ENCODE data around the gene LRRC4C.

LRRC4C gene

DNA sequence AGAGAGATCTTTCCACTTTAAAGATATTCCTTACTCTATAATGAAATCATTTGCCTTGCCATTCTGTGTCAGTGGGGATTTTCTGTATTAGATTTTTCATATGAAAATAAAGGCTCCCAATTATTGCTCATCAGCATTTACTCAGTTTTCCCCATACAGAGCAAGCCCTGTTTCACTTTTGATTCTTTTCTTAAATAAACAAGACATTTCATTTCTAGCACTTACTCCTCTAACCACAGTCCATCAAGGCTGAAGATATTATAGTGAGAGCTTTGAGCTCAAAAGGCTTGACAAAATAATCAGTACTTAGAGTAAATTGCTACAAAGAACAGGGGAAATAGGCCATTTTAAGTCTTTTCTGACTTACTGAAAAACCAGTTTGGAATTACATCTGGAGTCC lies 385.1 kb downstream of the LRRC4C start:
- H3K4me3 ChIP-seq (ENCODE audit: low read depth, low read length, poor library complexity, severe bottlenecking), result no peak overlapping the region
- H3K79me2 ChIP-seq (ENCODE audit: insufficient read depth, low read length), result no peaks in the 10 kb centered on the region
- no peaks in the 10 kb centered on the region for H3K9me2 ChIP-seq (ENCODE audit: low read depth, low read length)
- no peak overlapping the region for H2AFZ ChIP-seq (ENCODE audit: low read length)
- H3K36me3 ChIP-seq (ENCODE audit: insufficient read depth, low read length), result no peaks in the 10 kb centered on the region
- H3K27ac ChIP-seq (ENCODE audit: low read depth, low read length, poor library complexity, severe bottlenecking), result no peak overlapping the region
- no peaks in the 10 kb centered on the region for H4K20me1 ChIP-seq (ENCODE audit: insufficient read depth, low read length)
- no peaks in the 10 kb centered on the region for H3K4me1 ChIP-seq (ENCODE audit: insufficient read depth, low read length, severe bottlenecking)
- H3K9me3 ChIP-seq (ENCODE audit: low read length), result no peaks in the 10 kb centered on the region
- H3K4me2 ChIP-seq (ENCODE audit: low read length), result no peak overlapping the region
- H3F3A ChIP-seq (ENCODE audit: insufficient read depth, low read length), result no peaks in the 10 kb centered on the region
- TF ChIP-seq EZH2 (IDR thresholded peaks at IDR 0.05; ENCODE audit: borderline replicate concordance, low read length), result no peak
- TF ChIP-seq, protein P1, sequence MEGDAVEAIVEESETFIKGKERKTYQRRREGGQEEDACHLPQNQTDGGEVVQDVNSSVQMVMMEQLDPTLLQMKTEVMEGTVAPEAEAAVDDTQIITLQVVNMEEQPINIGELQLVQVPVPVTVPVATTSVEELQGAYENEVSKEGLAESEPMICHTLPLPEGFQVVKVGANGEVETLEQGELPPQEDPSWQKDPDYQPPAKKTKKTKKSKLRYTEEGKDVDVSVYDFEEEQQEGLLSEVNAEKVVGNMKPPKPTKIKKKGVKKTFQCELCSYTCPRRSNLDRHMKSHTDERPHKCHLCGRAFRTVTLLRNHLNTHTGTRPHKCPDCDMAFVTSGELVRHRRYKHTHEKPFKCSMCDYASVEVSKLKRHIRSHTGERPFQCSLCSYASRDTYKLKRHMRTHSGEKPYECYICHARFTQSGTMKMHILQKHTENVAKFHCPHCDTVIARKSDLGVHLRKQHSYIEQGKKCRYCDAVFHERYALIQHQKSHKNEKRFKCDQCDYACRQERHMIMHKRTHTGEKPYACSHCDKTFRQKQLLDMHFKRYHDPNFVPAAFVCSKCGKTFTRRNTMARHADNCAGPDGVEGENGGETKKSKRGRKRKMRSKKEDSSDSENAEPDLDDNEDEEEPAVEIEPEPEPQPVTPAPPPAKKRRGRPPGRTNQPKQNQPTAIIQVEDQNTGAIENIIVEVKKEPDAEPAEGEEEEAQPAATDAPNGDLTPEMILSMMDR (IDR thresholded peaks at IDR 0.05; ENCODE audit: low read length), result no peak
- no peak overlapping the region for H3K9ac ChIP-seq (ENCODE audit: low read length)
- no peaks in the 10 kb centered on the region for H3K27me3 ChIP-seq (ENCODE audit: insufficient read depth, low read length)

- Histone ChIP-seq H3K27ac (ENCODE audit: low read depth, low read length, poor library complexity, severe bottlenecking) (no peak overlapping the region), H3K79me2 (ENCODE audit: insufficient read depth, low read length) (no peaks in the 10 kb centered on the region), H3K4me3 (ENCODE audit: low read depth, low read length, poor library complexity, severe bottlenecking) (no peak overlapping the region), H3K9ac (ENCODE audit: low read length) (no peak overlapping the region), H3K27me3 (ENCODE audit: insufficient read depth, low read length) (no peaks in the 10 kb centered on the region), H3K36me3 (ENCODE audit: insufficient read depth, low read length) (no peaks in the 10 kb centered on the region), H3K4me1 (ENCODE audit: insufficient read depth, low read length, severe bottlenecking) (no peaks in the 10 kb centered on the region), H4K20me1 (ENCODE audit: insufficient read depth, low read length) (no peaks in the 10 kb centered on the region), H3K9me2 (ENCODE audit: low read depth, low read length) (no peaks in the 10 kb centered on the region), H3F3A (ENCODE audit: insufficient read depth, low read length) (no peaks in the 10 kb centered on the region), H3K4me2 (ENCODE audit: low read length) (no peak overlapping the region), H3K9me3 (ENCODE audit: low read length) (no peaks in the 10 kb centered on the region), H2AFZ (ENCODE audit: low read length) (no peak overlapping the region)
- TF ChIP-seq, protein P1 (IDR thresholded peaks at IDR 0.05; ENCODE audit: low read length), result no peak
- TF ChIP-seq EZH2 (IDR thresholded peaks at IDR 0.05; ENCODE audit: borderline replicate concordance, low read length), result no peak
These were observed 394.0 kb downstream of the LRRC4C start for GRCh38 chr11:41065432-41065831.

DNA sequence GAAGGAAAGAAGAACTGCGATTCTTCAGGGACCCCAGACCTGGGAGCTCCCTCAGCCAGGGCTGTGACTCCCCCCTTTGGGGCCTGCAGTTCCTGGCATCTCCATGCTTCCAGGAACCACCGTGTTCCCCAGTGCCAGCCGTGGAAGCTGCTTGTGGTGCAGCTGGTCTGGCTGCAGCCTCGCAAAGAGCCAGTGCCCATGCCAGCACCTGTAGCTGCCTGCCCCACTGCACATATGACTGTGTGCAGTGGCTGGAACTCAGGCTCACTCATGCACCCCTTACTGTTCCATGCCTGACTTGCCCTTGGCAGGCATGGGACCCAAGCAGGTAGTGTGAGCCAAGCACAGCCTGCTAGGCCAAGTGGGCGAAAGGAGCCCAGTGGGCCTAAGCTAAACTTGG lies 401.3 kb downstream of the LRRC4C start:
- Histone ChIP-seq H3K36me3 (ENCODE audit: insufficient read depth, low read length) (no peaks in the 10 kb centered on the region), H3K27me3 (ENCODE audit: insufficient read depth, low read length) (no peaks in the 10 kb centered on the region), H3K9me3 (ENCODE audit: low read length) (no peaks in the 10 kb centered on the region), H4K20me1 (ENCODE audit: insufficient read depth, low read length) (no peaks in the 10 kb centered on the region), H2AFZ (ENCODE audit: low read length) (no peak overlapping the region), H3F3A (ENCODE audit: insufficient read depth, low read length) (no peaks in the 10 kb centered on the region), H3K9ac (ENCODE audit: low read length) (no peak overlapping the region), H3K4me2 (ENCODE audit: low read length) (no peak overlapping the region), H3K9me2 (ENCODE audit: low read depth, low read length) (no peaks in the 10 kb centered on the region), H3K4me1 (ENCODE audit: insufficient read depth, low read length, severe bottlenecking) (no peaks in the 10 kb centered on the region), H3K79me2 (ENCODE audit: insufficient read depth, low read length) (no peaks in the 10 kb centered on the region), H3K27ac (ENCODE audit: low read depth, low read length, poor library complexity, severe bottlenecking) (no peak overlapping the region), H3K4me3 (ENCODE audit: low read depth, low read length, poor library complexity, severe bottlenecking) (no peak overlapping the region)
- TF ChIP-seq, protein P1 (IDR thresholded peaks at IDR 0.05; ENCODE audit: low read length), result no peak
- TF ChIP-seq EZH2 (IDR thresholded peaks at IDR 0.05; ENCODE audit: borderline replicate concordance, low read length), result no peak

Data from OCI-LY1 (cell line).